Measurements from ENCODE around the gene PRPF19. TPM values are rescaled to one million over a fixed set of nuclear protein-coding genes. Genes with fewer than 3 reads are reported as not detected.

The PRPF19 gene
- polyA plus RNA-seq, 1 donor (not counting 4 experiments of a cell fraction or from before 2014, with no cell fraction given): 35.4 TPM

DNA sequence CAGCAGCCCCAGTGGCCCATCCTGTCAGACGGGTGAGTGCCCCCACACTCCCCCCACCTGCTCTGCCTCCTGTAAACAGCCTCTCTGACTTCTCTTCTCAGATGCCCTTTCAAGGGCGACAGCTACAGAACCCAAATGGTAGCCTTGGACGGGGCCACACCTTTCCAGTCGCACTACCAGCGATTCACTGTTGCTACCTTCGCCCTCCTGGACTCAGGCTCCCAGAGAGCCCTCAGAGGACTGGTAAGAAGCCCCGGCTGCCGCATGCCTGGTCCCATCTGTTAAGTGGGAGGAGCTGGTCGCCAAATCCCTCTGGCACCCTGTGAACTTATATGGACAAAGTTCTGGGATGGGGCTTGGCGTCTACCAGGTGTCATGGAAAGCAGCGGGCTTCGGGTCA is 32.9 kb downstream of the PRPF19 start:
- no peak overlapping the region for H3K4me2 ChIP-seq (ENCODE audit: control insufficient read depth, extremely low read depth, insufficient read depth, low read depth, low read length)
- no peak for FAIRE-seq

DNA sequence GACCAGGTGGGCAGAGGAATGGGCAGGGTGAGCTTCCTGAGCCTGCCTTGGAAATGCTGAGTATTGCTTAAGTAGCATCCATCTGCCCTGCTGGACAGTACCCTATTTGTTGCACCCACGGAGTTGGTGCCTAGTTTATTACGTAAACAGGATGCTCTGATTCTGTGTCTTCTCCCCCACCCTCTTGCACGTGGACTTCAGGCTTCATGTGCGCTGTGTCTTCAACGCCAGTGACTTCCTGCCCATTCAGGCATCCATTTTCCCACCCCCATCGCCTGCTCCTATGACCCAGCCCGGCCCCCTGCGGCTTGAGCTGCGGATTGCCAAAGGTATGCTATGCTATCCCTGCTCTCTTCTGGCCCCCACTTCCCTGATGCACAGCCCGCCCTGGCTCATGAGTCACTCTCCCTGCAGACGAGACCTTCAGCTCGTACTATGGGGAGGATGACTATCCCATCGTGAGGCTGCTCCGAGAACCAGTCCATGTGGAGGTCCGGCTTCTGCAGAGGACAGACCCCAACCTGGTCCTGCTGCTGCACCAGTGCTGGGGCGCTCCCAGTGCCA is 33.3 kb downstream of the PRPF19 start:
- H2AFZ ChIP-seq (ENCODE audit: control insufficient read depth, low read length): no peak overlapping the region
- H3K27ac ChIP-seq (ENCODE audit: control insufficient read depth, insufficient read depth, low read length): no peak overlapping the region
- H3K9me3 ChIP-seq (ENCODE audit: control insufficient read depth, low read depth, low read length): no peaks in the 10 kb centered on the region
- no peak for DNase-seq (ENCODE audit: low read depth, low spot score)
- no peaks in the 10 kb centered on the region for H3K36me3 ChIP-seq (ENCODE audit: control insufficient read depth in 2 of 2, extremely low read depth in 1 of 2, insufficient read depth in 2 of 2, low read length in 2 of 2)
- H3K9ac ChIP-seq (ENCODE audit: control insufficient read depth, extremely low read depth, insufficient read depth, low read length): no peak overlapping the region
- H4K20me1 ChIP-seq (ENCODE audit: control insufficient read depth, extremely low read depth, insufficient read depth, low read length): no peaks in the 10 kb centered on the region
- H3K4me3 ChIP-seq (ENCODE audit: control insufficient read depth in 2 of 3, extremely low read depth in 1 of 3, insufficient read depth in 2 of 3, low read depth in 1 of 3, low read length in 3 of 3): no peak overlapping the region
- H3K79me2 ChIP-seq (ENCODE audit: control insufficient read depth, insufficient read depth, low read length): no peaks in the 10 kb centered on the region
- FAIRE-seq: no peak
- H3K4me2 ChIP-seq (ENCODE audit: control insufficient read depth, extremely low read depth, insufficient read depth, low read depth, low read length): no peak overlapping the region
- no peaks in the 10 kb centered on the region for H3K4me1 ChIP-seq (ENCODE audit: control insufficient read depth, extremely low read depth, insufficient read depth, low read length)
- dilution Hi-C loops (cut with MboI; ENCODE audit: extremely low pct_ligation_motif_present, low sequenced_read_pairs): no loop called here
- TF ChIP-seq EZH2 (IDR thresholded peaks at IDR 0.05; ENCODE audit: low read length): no peak
- TF ChIP-seq, protein P1, sequence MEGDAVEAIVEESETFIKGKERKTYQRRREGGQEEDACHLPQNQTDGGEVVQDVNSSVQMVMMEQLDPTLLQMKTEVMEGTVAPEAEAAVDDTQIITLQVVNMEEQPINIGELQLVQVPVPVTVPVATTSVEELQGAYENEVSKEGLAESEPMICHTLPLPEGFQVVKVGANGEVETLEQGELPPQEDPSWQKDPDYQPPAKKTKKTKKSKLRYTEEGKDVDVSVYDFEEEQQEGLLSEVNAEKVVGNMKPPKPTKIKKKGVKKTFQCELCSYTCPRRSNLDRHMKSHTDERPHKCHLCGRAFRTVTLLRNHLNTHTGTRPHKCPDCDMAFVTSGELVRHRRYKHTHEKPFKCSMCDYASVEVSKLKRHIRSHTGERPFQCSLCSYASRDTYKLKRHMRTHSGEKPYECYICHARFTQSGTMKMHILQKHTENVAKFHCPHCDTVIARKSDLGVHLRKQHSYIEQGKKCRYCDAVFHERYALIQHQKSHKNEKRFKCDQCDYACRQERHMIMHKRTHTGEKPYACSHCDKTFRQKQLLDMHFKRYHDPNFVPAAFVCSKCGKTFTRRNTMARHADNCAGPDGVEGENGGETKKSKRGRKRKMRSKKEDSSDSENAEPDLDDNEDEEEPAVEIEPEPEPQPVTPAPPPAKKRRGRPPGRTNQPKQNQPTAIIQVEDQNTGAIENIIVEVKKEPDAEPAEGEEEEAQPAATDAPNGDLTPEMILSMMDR (optimal IDR thresholded peaks at IDR 0.05 in 1 of 3, IDR thresholded peaks at IDR 0.05 in 1 of 3, conservative IDR thresholded peaks at IDR 0.05 in 1 of 3; ENCODE audit: extremely low read depth in 1 of 3, insufficient read depth in 2 of 3, low read length in 3 of 3): no peak
- H3K27me3 ChIP-seq (ENCODE audit: control insufficient read depth, extremely low read depth, insufficient read depth, low read length): no peaks in the 10 kb centered on the region
- no peaks in the 10 kb centered on the region for H3K9me1 ChIP-seq (ENCODE audit: control insufficient read depth, extremely low read depth, insufficient read depth, low read length)

More for the DNA sequence above, 32.9 kb downstream of the PRPF19 start:
- Histone ChIP-seq H3K4me3 (ENCODE audit: control insufficient read depth in 2 of 3, extremely low read depth in 1 of 3, insufficient read depth in 2 of 3, low read depth in 1 of 3, low read length in 3 of 3) (no peak overlapping the region), H4K20me1 (ENCODE audit: control insufficient read depth, extremely low read depth, insufficient read depth, low read length) (no peaks in the 10 kb centered on the region), H3K9me1 (ENCODE audit: control insufficient read depth, extremely low read depth, insufficient read depth, low read length) (no peaks in the 10 kb centered on the region), H3K9me3 (ENCODE audit: control insufficient read depth, low read depth, low read length) (no peaks in the 10 kb centered on the region), H3K79me2 (ENCODE audit: control insufficient read depth, insufficient read depth, low read length) (no peaks in the 10 kb centered on the region), H3K4me1 (ENCODE audit: control insufficient read depth, extremely low read depth, insufficient read depth, low read length) (no peaks in the 10 kb centered on the region), H3K36me3 (ENCODE audit: control insufficient read depth in 2 of 2, extremely low read depth in 1 of 2, insufficient read depth in 2 of 2, low read length in 2 of 2) (no peaks in the 10 kb centered on the region), H3K9ac (ENCODE audit: control insufficient read depth, extremely low read depth, insufficient read depth, low read length) (no peak overlapping the region), H3K27ac (ENCODE audit: control insufficient read depth, insufficient read depth, low read length) (no peak overlapping the region), H2AFZ (ENCODE audit: control insufficient read depth, low read length) (no peak overlapping the region), H3K27me3 (ENCODE audit: control insufficient read depth, extremely low read depth, insufficient read depth, low read length) (no peaks in the 10 kb centered on the region)
- DNase-seq (ENCODE audit: low read depth, low spot score): no peak
- TF ChIP-seq, protein P1 (optimal IDR thresholded peaks at IDR 0.05 in 1 of 3, IDR thresholded peaks at IDR 0.05 in 1 of 3, conservative IDR thresholded peaks at IDR 0.05 in 1 of 3; ENCODE audit: extremely low read depth in 1 of 3, insufficient read depth in 2 of 3, low read length in 3 of 3): no peak
- TF ChIP-seq EZH2 (IDR thresholded peaks at IDR 0.05; ENCODE audit: low read length): no peak
- dilution Hi-C loops (cut with MboI; ENCODE audit: extremely low pct_ligation_motif_present, low sequenced_read_pairs): no loop called here
